Caco-2 (cell line): ENCODE results near the gene ADAMTS15. TPM values are rescaled to one million over a fixed set of nuclear protein-coding genes. Genes with fewer than 3 reads are reported as not detected.

Experiments
- BruUV-seq: library from RNA; stranded (reverse); fragments of 400-500 nt; replicated peaks from 2 replicates; lab custom pipeline; 2021; lab: Mats Ljungman, UMichigan
- CTCF ChIA-PET: fragments of 300-600 bp; sonication (Branson Sonifier 250); formaldehyde crosslinking; loops from one replicate; lab custom pipeline; 2022; ENCODE audit warnings: antibody characterized with exemption; lab: Charles Lee
- POLR2A ChIA-PET: fragments of 300-600 bp; sonication (Branson Sonifier 250); formaldehyde crosslinking; loops from one replicate; lab custom pipeline; 2022; ENCODE audit warnings: antibody characterized with exemption; lab: Charles Lee
- DNase-seq, 2 experiments: peaks; one replicate each; pipeline versions ENCODE4 v3.0.0 to v3.0.0-alpha.2; 2020 to 2022
- H3K27me3 ChIP-seq: replicated peaks from 2 replicates; pipeline ENCODE4 v1.6.0; 2011; ENCODE audit warnings: low read length; ENCODE audit not compliant: control insufficient read depth, insufficient read depth
- H3K36me3 ChIP-seq: 2 replicates; pipeline ENCODE4 v1.5.1; 2011; ENCODE audit warnings: low read length; ENCODE audit not compliant: control insufficient read depth, insufficient read depth
- H3K4me1 ChIP-seq: fragments of 250-450 bp; sonication (Bioruptor Pico); 2 replicates; pipeline ENCODE4 v1.5.1; 2020; ENCODE audit warnings: mild to moderate bottlenecking
- H3K4me3 ChIP-seq: 2 replicates; pipeline ENCODE4 v1.5.1; 2011; ENCODE audit warnings: low read depth, mild to moderate bottlenecking, control low read depth, low read length
- H3K9me3 ChIP-seq: fragments of 250-450 bp; sonication (Bioruptor Pico); 2 replicates; pipeline ENCODE4 v1.5.1; 2020; ENCODE audit warnings: mild to moderate bottlenecking, moderate library complexity
- H3K27ac Mint-ChIP-seq: one replicate; pipeline ENCODE4 v1.8.0; 2022; ENCODE audit warnings: mixed read lengths; ENCODE audit not compliant: unreplicated experiment
- H3K27me3 Mint-ChIP-seq: one replicate; pipeline ENCODE4 v1.8.0; 2022; ENCODE audit warnings: mixed read lengths; ENCODE audit not compliant: insufficient read depth, unreplicated experiment
- H3K36me3 Mint-ChIP-seq: one replicate; pipeline ENCODE4 v1.8.0; 2022; ENCODE audit warnings: mild to moderate bottlenecking, mixed read lengths; ENCODE audit not compliant: insufficient read depth, unreplicated experiment
- H3K4me1 Mint-ChIP-seq: one replicate; pipeline ENCODE4 v1.8.0; 2022; ENCODE audit warnings: low read depth, mixed read lengths; ENCODE audit not compliant: unreplicated experiment
- H3K4me3 Mint-ChIP-seq: one replicate; pipeline ENCODE4 v1.8.0; 2022; ENCODE audit warnings: mild to moderate bottlenecking, moderate library complexity, mixed read lengths; ENCODE audit not compliant: unreplicated experiment
- H3K9me3 Mint-ChIP-seq: one replicate; pipeline ENCODE4 v1.8.0; 2022; ENCODE audit warnings: mixed read lengths; ENCODE audit not compliant: unreplicated experiment
- CTCF ChIP-seq, 2 experiments: fragments of 200-600 bp in 1 of 2; IDR thresholded peaks; 1 replicate in 1 of 2; 2 replicates in 1 of 2; pipeline versions ENCODE4 v1.5.1 to v1.8.0; 2011 to 2022; ENCODE audit warnings: antibody characterized with exemption in 1 of 2, control low read depth in 1 of 2, inconsistent platforms in 1 of 2, low read depth in 1 of 2, low read length in 1 of 2, mild to moderate bottlenecking in 1 of 2, moderate library complexity in 1 of 2; ENCODE audit not compliant: insufficient read depth in 1 of 2, severe bottlenecking in 1 of 2, unreplicated experiment in 1 of 2
- intact Hi-C: fragments of 100-400 bp; cut with micrococcal nuclease; formaldehyde crosslinking; loops from one replicate; pipeline ENCODE4 v1.10.0; 2022; ENCODE audit not compliant: unreplicated experiment
- total RNA-seq: library from RNA; stranded (reverse); gene quantifications from 2 replicates; pipeline ENCODE4 v1.2.3, GENCODE V29; 2022

The ADAMTS15 gene
- total RNA-seq, 1 experiment from 2014 or later: 0.20 TPM

DNA sequence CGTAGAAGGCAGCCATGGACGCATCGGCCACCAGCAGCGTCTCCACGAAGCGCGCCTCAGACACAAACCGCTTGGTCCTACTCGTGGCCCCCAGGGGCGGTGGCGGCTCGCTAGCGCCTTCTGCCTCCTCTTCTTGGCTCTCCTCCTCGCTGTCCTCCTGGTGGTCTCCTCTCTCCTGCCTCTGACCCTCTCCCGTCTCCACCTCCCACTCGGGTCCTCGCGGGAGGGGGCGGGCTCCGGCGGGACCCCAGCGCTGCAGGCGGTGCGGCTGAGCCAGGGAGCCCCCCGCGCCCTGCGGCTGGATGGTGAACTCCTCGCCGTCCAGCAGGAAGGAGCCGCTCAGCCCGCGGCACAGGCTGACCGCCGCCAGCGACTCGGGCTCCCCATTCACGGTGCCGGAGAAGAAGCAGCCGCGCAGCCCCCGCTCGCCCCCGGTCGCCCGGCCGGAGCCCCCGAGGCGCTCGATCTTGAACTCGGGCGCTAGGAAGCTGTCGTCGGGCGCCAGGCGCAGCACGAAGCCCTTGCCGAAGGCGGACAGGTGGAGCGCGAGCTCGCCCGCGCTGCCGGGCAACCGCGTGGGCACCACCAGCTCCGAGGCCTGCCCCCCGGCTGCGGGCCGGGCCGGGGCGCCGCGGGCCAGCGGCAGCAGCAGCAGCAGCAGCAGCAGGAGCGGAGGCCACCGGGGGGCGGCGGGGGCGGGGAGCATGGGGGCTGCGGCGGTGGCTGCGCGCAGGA, 20.7 kb upstream of the ADAMTS15 start:
- Histone ChIP-seq H3K27me3 (peaks cover 26% of the 10 kb centered on the region), H3K4me1 (peaks cover 5% of the 10 kb centered on the region), H3K36me3 (no peaks in the 10 kb centered on the region), H3K4me3 (peak overlapping the region; percentile 22), H3K9me3 (no peaks in the 10 kb centered on the region)
- Mint-ChIP-seq H3K4me1 (peaks cover 14% of the 10 kb centered on the region), H3K27me3 (peaks cover 49% of the 10 kb centered on the region), H3K27ac (no peak overlapping the region), H3K4me3 (peak overlapping the region; percentile 56), H3K36me3 (no peaks in the 10 kb centered on the region), H3K9me3 (no peaks in the 10 kb centered on the region)
- intact Hi-C loops: loop anchor here (1.0 kb wide), 1 partner anchor 214 kb away; no protein-coding TSS in a partner anchor
- POLR2A ChIA-PET: no interaction called here
- CTCF ChIA-PET: no interaction called here
- peak in 1 of 2 experiments; percentile 26 for TF ChIP-seq CTCF (IDR thresholded peaks at IDR 0.05; ENCODE audit: insufficient read depth in 1 of 2, low read depth in 1 of 2, low read length in 1 of 2, severe bottlenecking in 1 of 2, unreplicated experiment in 1 of 2)
- DNase-seq: peak in 1 of 2 experiments; percentile 42
- BruUV-seq: no TSS peak

GRCh38 chr11:130428316-130429119, 19.9 kb upstream of the ADAMTS15 start, which contains the start of gene ADAMTS8:
Gene ADAMTS8 (minus strand): TSS chr11:130428609. CDS start chr11:130428286, 323 bp downstream.
- peak in 1 of 2 experiments; percentile 39 for DNase-seq
- Mint-ChIP-seq H3K36me3 (no peaks in the 10 kb centered on the region), H3K4me1 (peaks cover 14% of the 10 kb centered on the region), H3K27ac (no peak within 1 kb of the TSS), H3K4me3 (peak within 1 kb of the TSS; percentile 67), H3K27me3 (peaks cover 46% of the 10 kb centered on the region), H3K9me3 (no peaks in the 10 kb centered on the region)
- intact Hi-C loops: no loop called here
- ChIA-PET POLR2A (no interaction called here), CTCF (interaction anchor here (0.5 kb wide), 1 partner anchor 21 kb away, joined by 3 read pairs; no protein-coding TSS in a partner anchor)
- H3K4me1 ChIP-seq: peaks cover 5% of the 10 kb centered on the region
- H3K9me3 ChIP-seq: no peaks in the 10 kb centered on the region
- H3K36me3 ChIP-seq: no peaks in the 10 kb centered on the region
- H3K4me3 ChIP-seq: peak within 1 kb of the TSS; percentile 22
- H3K27me3 ChIP-seq: peaks cover 26% of the 10 kb centered on the region
- no peak for TF ChIP-seq CTCF (IDR thresholded peaks at IDR 0.05; ENCODE audit: insufficient read depth in 1 of 2, low read depth in 1 of 2, low read length in 1 of 2, severe bottlenecking in 1 of 2, unreplicated experiment in 1 of 2)
- no TSS peak for BruUV-seq

DNA sequence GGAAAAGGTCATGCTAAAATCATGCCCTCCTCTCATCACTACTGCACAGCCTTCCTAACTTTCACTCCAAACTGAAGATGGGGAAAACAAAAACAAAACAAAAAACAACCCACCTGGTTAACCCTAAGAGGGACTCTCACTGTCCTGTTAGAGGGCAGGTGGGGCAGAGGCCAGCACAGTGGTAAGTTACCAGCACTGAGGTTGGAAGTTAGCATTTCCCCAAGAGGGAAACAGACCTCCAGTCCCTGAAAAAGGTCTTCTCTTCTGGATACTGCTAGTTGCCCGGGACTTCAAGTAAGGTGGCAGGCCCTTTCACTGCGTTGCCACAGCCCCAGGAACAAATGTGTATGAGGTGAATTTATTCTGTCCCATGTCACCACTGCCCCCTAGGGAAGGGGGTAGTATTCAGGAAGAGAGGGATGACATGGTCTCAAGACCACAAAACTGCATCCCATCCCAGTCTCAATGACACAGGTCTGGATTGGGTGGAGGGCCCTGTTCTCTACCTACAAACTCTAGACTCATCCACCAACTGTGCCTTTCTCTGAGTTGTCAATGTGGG, 19.2 kb upstream of the ADAMTS15 start:
- no peak for DNase-seq
- Mint-ChIP-seq H3K4me1 (peaks cover 14% of the 10 kb centered on the region), H3K9me3 (no peaks in the 10 kb centered on the region), H3K4me3 (peak overlapping the region; percentile 67), H3K27me3 (peaks cover 45% of the 10 kb centered on the region), H3K27ac (no peak overlapping the region), H3K36me3 (no peaks in the 10 kb centered on the region)
- Histone ChIP-seq H3K27me3 (peaks cover 26% of the 10 kb centered on the region), H3K4me3 (no peak overlapping the region), H3K4me1 (peaks cover 5% of the 10 kb centered on the region), H3K36me3 (no peaks in the 10 kb centered on the region), H3K9me3 (no peaks in the 10 kb centered on the region)
- BruUV-seq: no TSS peak
- ChIA-PET POLR2A (no interaction called here), CTCF (interaction anchor here (1.4 kb wide), 1 partner anchor 216 kb away, joined by 6 read pairs; no protein-coding TSS in a partner anchor)
- intact Hi-C loops: no loop called here
- TF ChIP-seq CTCF (IDR thresholded peaks at IDR 0.05; ENCODE audit: insufficient read depth in 1 of 2, low read depth in 1 of 2, low read length in 1 of 2, severe bottlenecking in 1 of 2, unreplicated experiment in 1 of 2): peak in 1 of 2 experiments; percentile 13
